HEK293 (cell line): ENCODE data around the gene SHROOM1.

Experiments
- CTCF ChIP-seq: fragments of 450-650 bp; formaldehyde crosslinking; IDR thresholded peaks from 2 replicates; pipeline ENCODE4 v1.5.1; 2016; ENCODE audit warnings: missing biosample characterization, missing genetic modification characterization
- TSHZ1 ChIP-seq: fragments of 450-650 bp; formaldehyde crosslinking; IDR thresholded peaks from 2 replicates; pipeline ENCODE4 v1.5.1; 2016; ENCODE audit warnings: missing biosample characterization, missing genetic modification characterization, borderline replicate concordance
- ZNF10 ChIP-seq: fragments of 450-650 bp; formaldehyde crosslinking; IDR thresholded peaks from 2 replicates; pipeline ENCODE4 v1.5.1; 2017; ENCODE audit warnings: missing biosample characterization, missing genetic modification characterization
- ZNF24 ChIP-seq: fragments of 450-650 bp; formaldehyde crosslinking; IDR thresholded peaks from 2 replicates; pipeline ENCODE4 v1.5.1; 2016; ENCODE audit warnings: missing biosample characterization, missing genetic modification characterization
- ZNF274 ChIP-seq, 2 experiments: fragments of 200-500 bp in 1 of 2; fragments of 450-650 bp in 1 of 2; sonication (Bioruptor generic) in 1 of 2; formaldehyde crosslinking in 1 of 2; IDR thresholded peaks; 2 replicates each; pipeline versions ENCODE4 v1.5.1 to v1.6.1; 2014 to 2016; ENCODE audit warnings: borderline replicate concordance in 1 of 2, inconsistent platforms in 1 of 2, low read length in 1 of 2, missing biosample characterization in 1 of 2, missing genetic modification characterization in 1 of 2
- ZNF707 ChIP-seq: fragments of 450-650 bp; formaldehyde crosslinking; IDR thresholded peaks from 2 replicates; pipeline ENCODE4 v1.5.1; 2016; ENCODE audit warnings: missing biosample characterization, missing genetic modification characterization
- ZNF785 ChIP-seq: fragments of 450-650 bp; formaldehyde crosslinking; IDR thresholded peaks from 2 replicates; pipeline ENCODE4 v1.5.1; 2016; ENCODE audit warnings: missing biosample characterization, missing genetic modification characterization

GRCh38 chr5:132777209-132778069 lies 53.0 kb downstream of the SHROOM1 start, which contains the start of gene SEPTIN8:
- TF ChIP-seq TSHZ1 (no peak), ZNF24 (tag by site-specific recombination) (no peak), CTCF (tag by site-specific recombination) (no peak), ZNF707 (no peak), ZNF10 (tag by site-specific recombination) (no peak), ZNF274 (IDR thresholded peaks at IDR 0.05; ENCODE audit: low read length) (no peak), ZNF274 (tag by site-specific recombination; IDR thresholded peaks at IDR 0.05; ENCODE audit: borderline replicate concordance) (no peak), ZNF785 (no peak)
